ACHN (cell line): ENCODE results near the gene PINK1.
"Not testable (repeated sequence)": the region's sequence is repeated elsewhere in the genome, so short reads cannot be mapped to it uniquely, and the experiment has no call there.

ENCODE experiments used
- DNase-seq: peaks from one replicate; pipeline ENCODE4 v3.0.0-alpha.2; 2015
- in situ Hi-C: cut with HindIII; loops from 2 replicates; pipeline ENCODE4 v1.10.0; 2017; ENCODE audit warnings: low sequenced_read_pairs, low pct_ligation_motif_present, low pct_unique_long_range_greater_than_20kb

Gene PINK1

GRCh38 chr1:20663969-20664715, 30.9 kb downstream of the PINK1 start:
- in situ Hi-C loops, result no loop called here
- no peak for DNase-seq

- no peak for DNase-seq
- in situ Hi-C loops, result no loop called here
Measured at GRCh38 chr1:20665726-20666125, 32.5 kb downstream of the PINK1 start.

- in situ Hi-C loops, result no loop called here
- no peak for DNase-seq
Measured at GRCh38 chr1:20666146-20666545, 32.9 kb downstream of the PINK1 start.

- DNase-seq, result peak; percentile 15
- in situ Hi-C loops, result no loop called here
Measured at GRCh38 chr1:20666804-20667203, 33.5 kb downstream of the PINK1 start.

- DNase-seq, result no peak
- in situ Hi-C loops, result no loop called here
Measured at GRCh38 chr1:20668581-20668980, 35.3 kb downstream of the PINK1 start.

- in situ Hi-C loops, result no loop called here
- DNase-seq, result no peak
Measured at GRCh38 chr1:20670936-20671335, 37.7 kb downstream of the PINK1 start.

- no peak for DNase-seq
- in situ Hi-C loops, result no loop called here
Measured at GRCh38 chr1:20672265-20672632, 39.0 kb downstream of the PINK1 start.

- in situ Hi-C loops, DNase-seq: not testable (repeated sequence)
Measured at GRCh38 chr1:20673626-20674025, 40.4 kb downstream of the PINK1 start.

- no peak for DNase-seq
- in situ Hi-C loops, result no loop called here
Measured at GRCh38 chr1:20678599-20678998, 45.3 kb downstream of the PINK1 start.

- in situ Hi-C loops, result no loop called here
- DNase-seq, result no peak
Measured at GRCh38 chr1:20680269-20680668, 47.0 kb downstream of the PINK1 start.

- in situ Hi-C loops, result no loop called here
- DNase-seq, result no peak
Measured at GRCh38 chr1:20681999-20682398, 48.7 kb downstream of the PINK1 start.

- in situ Hi-C loops, result no loop called here
- DNase-seq, result no peak
Measured at GRCh38 chr1:20682571-20683236, 49.4 kb downstream of the PINK1 start.

- DNase-seq, result no peak
- in situ Hi-C loops, result no loop called here
Measured at GRCh38 chr1:20683614-20684013, 50.4 kb downstream of the PINK1 start.

- DNase-seq, result no peak
- in situ Hi-C loops, result no loop called here
Measured at GRCh38 chr1:20684050-20684620, 50.9 kb downstream of the PINK1 start.

- in situ Hi-C loops, result no loop called here
- DNase-seq, result no peak
Measured at GRCh38 chr1:20684651-20685050, 51.4 kb downstream of the PINK1 start.

- no peak for DNase-seq
- in situ Hi-C loops, result no loop called here
Measured at GRCh38 chr1:20685099-20685662, 51.9 kb downstream of the PINK1 start.

- in situ Hi-C loops, result no loop called here
- DNase-seq, result no peak
Measured at GRCh38 chr1:20685741-20686140, 52.5 kb downstream of the PINK1 start.

- in situ Hi-C loops, result no loop called here
- no peak for DNase-seq
Measured at GRCh38 chr1:20686883-20687725, 53.8 kb downstream of the PINK1 start.

GRCh38 chr1:20689645-20690056, 56.4 kb downstream of the PINK1 start:
- no peak for DNase-seq
- in situ Hi-C loops, result no loop called here
